HG03196 (cell line): ENCODE results near the gene VTN.
"Not testable (repeated sequence)": the region's sequence is repeated elsewhere in the genome, so short reads cannot be mapped to it uniquely, and the experiment has no call there.

Experiments used
- ATAC-seq: cut with Tn5 transposase; IDR thresholded peaks from one replicate; pipeline ENCODE4 v1.9.1; 2021; ENCODE audit not compliant: unreplicated experiment

The VTN gene

GRCh38 chr17:28344435-28344901 lies 25.6 kb downstream of the VTN start:
- ATAC-seq: no peak

GRCh38 chr17:28344011-28344410 lies 26.1 kb downstream of the VTN start:
- ATAC-seq: no peak

GRCh38 chr17:28343491-28343932 lies 26.6 kb downstream of the VTN start:
- no peak for ATAC-seq

GRCh38 chr17:28342313-28342712 lies 27.8 kb downstream of the VTN start:
- ATAC-seq: no peak

GRCh38 chr17:28341516-28341915 lies 28.6 kb downstream of the VTN start:
- ATAC-seq: no peak

GRCh38 chr17:28340374-28340773 lies 29.7 kb downstream of the VTN start:
- ATAC-seq: no peak

- no peak for ATAC-seq
Measured at GRCh38 chr17:28339431-28339830, 30.7 kb downstream of the VTN start.

- not testable (repeated sequence) for ATAC-seq
Measured at GRCh38 chr17:28338769-28339212, 31.3 kb downstream of the VTN start.

- no peak for ATAC-seq
Measured at GRCh38 chr17:28338056-28338768, 31.9 kb downstream of the VTN start.

- no peak for ATAC-seq
Measured at GRCh38 chr17:28335959-28336871, 33.9 kb downstream of the VTN start.

GRCh38 chr17:28335201-28335958 lies 34.7 kb downstream of the VTN start, which contains the start of the genes IFT20 and TNFAIP1:
Gene IFT20 (minus strand): TSS chr17:28335472. CDS start chr17:28331985, 3,487 bp downstream.
Gene TNFAIP1 (plus strand): TSS chr17:28335761. CDS start chr17:28339522, 3,761 bp downstream.
- peak; percentile 96 for ATAC-seq

GRCh38 chr17:28334666-28335200 lies 35.4 kb downstream of the VTN start:
- ATAC-seq: peak; percentile 1

GRCh38 chr17:28334171-28334570 lies 35.9 kb downstream of the VTN start:
- no peak for ATAC-seq

GRCh38 chr17:28333083-28333746 lies 36.9 kb downstream of the VTN start:
- ATAC-seq: no peak

GRCh38 chr17:28331891-28332420 lies 38.2 kb downstream of the VTN start:
- no peak for ATAC-seq

GRCh38 chr17:28330671-28331070 lies 39.4 kb downstream of the VTN start:
- no peak for ATAC-seq

GRCh38 chr17:28328325-28328724 lies 41.8 kb downstream of the VTN start:
- no peak for ATAC-seq

- ATAC-seq: no peak
Measured at GRCh38 chr17:28327709-28328108, 42.4 kb downstream of the VTN start.

GRCh38 chr17:28327031-28327607 lies 43.0 kb downstream of the VTN start:
- no peak for ATAC-seq
